ENCODE results near the gene VSTM4.

GRCh38 chr10:49153971-49154370, 38.6 kb upstream of the VSTM4 start:
- TF ChIP-seq, protein P1, sequence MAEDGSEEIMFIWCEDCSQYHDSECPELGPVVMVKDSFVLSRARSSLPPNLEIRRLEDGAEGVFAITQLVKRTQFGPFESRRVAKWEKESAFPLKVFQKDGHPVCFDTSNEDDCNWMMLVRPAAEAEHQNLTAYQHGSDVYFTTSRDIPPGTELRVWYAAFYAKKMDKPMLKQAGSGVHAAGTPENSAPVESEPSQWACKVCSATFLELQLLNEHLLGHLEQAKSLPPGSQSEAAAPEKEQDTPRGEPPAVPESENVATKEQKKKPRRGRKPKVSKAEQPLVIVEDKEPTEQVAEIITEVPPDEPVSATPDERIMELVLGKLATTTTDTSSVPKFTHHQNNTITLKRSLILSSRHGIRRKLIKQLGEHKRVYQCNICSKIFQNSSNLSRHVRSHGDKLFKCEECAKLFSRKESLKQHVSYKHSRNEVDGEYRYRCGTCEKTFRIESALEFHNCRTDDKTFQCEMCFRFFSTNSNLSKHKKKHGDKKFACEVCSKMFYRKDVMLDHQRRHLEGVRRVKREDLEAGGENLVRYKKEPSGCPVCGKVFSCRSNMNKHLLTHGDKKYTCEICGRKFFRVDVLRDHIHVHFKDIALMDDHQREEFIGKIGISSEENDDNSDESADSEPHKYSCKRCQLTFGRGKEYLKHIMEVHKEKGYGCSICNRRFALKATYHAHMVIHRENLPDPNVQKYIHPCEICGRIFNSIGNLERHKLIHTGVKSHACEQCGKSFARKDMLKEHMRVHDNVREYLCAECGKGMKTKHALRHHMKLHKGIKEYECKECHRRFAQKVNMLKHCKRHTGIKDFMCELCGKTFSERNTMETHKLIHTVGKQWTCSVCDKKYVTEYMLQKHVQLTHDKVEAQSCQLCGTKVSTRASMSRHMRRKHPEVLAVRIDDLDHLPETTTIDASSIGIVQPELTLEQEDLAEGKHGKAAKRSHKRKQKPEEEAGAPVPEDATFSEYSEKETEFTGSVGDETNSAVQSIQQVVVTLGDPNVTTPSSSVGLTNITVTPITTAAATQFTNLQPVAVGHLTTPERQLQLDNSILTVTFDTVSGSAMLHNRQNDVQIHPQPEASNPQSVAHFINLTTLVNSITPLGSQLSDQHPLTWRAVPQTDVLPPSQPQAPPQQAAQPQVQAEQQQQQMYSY (CRISPR knock-in tag; IDR thresholded peaks at IDR 0.05) = no peak
- TF ChIP-seq, protein P2, sequence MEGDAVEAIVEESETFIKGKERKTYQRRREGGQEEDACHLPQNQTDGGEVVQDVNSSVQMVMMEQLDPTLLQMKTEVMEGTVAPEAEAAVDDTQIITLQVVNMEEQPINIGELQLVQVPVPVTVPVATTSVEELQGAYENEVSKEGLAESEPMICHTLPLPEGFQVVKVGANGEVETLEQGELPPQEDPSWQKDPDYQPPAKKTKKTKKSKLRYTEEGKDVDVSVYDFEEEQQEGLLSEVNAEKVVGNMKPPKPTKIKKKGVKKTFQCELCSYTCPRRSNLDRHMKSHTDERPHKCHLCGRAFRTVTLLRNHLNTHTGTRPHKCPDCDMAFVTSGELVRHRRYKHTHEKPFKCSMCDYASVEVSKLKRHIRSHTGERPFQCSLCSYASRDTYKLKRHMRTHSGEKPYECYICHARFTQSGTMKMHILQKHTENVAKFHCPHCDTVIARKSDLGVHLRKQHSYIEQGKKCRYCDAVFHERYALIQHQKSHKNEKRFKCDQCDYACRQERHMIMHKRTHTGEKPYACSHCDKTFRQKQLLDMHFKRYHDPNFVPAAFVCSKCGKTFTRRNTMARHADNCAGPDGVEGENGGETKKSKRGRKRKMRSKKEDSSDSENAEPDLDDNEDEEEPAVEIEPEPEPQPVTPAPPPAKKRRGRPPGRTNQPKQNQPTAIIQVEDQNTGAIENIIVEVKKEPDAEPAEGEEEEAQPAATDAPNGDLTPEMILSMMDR (IDR thresholded peaks at IDR 0.05) = no peak
- TF ChIP-seq ZNF121 (CRISPR knock-in tag; IDR thresholded peaks at IDR 0.05) (no peak), AFF4 (CRISPR knock-in tag; IDR thresholded peaks at IDR 0.05; ENCODE audit: borderline replicate concordance) (no peak), TCF7 (CRISPR knock-in tag; IDR thresholded peaks at IDR 0.05; ENCODE audit: low read depth) (no peak), ZNF263 (CRISPR knock-in tag; IDR thresholded peaks at IDR 0.05; ENCODE audit: low read depth) (no peak)

All from WTC11 (cell line).